Amygdala (tissue), 56 donors: ENCODE measurements around the gene CSF2RB.
"Not testable (repeated sequence)": the region's sequence is repeated elsewhere in the genome, so short reads cannot be mapped to it uniquely, and the experiment has no call there.

Experiments
- DNase-seq, 56 donors: peaks; one replicate each; lab custom pipeline; 2025; lab: John Stamatoyannopoulos, UW

CSF2RB gene

DNA sequence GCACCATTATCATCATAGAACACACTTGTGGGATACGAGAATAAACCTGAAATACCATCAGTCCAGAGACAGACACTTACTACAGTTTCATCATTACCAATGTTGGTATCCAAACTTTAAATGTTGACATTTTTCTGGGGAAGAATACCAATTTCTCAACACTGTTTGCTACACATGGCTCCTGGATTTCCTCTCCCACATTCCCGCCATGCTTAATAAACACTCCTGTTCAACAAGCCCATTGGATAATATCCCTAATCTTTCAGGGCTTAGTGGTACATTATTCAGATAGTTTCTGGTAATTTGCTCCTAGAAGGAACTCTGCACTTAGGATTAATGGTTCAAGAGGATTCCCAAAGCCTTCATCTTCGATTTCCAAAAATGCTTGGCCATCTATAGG lies 48.2 kb downstream of the CSF2RB start:
- DNase-seq: no peak

DNA sequence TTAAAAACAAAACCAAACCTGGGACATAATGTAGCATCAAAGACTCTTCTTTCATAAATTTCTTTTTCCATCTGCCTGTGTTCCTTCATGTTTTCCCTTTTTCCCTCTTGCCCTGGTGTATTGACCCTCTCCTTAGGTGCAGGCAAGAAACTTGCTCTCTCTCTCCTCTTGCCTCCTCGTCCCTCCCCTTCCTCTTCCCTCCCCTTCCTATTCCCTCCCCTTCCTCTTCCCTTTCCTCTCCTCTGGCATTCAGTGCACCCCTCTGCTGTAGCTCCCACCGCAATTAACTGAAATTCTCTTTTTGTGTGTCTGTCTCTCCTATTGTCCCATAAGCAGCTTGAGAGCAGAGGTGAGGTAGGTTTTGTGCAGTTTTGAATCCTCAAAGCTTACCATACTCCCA lies 49.9 kb downstream of the CSF2RB start:
- DNase-seq: no peak

DNA sequence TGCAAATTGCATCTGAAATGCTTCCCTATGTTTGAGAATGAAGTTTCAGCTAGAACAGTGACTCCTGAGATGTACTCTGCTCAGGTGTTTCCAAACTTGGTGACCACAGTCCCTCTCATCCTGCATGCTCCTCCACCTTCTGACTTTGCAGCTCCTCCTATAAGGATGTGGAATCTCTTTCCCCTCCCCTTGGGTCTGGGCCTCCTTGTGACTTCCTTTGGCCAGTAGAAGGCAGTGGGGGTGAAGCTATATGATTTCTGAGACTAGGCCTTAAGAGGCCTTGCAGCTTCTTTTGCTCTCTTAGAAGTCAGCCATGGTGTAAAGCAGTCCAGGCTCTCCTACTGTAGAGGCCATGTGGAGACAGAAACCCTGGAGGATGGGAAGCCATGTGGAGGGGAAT lies 50.7 kb downstream of the CSF2RB start:
- DNase-seq: no peak

DNA sequence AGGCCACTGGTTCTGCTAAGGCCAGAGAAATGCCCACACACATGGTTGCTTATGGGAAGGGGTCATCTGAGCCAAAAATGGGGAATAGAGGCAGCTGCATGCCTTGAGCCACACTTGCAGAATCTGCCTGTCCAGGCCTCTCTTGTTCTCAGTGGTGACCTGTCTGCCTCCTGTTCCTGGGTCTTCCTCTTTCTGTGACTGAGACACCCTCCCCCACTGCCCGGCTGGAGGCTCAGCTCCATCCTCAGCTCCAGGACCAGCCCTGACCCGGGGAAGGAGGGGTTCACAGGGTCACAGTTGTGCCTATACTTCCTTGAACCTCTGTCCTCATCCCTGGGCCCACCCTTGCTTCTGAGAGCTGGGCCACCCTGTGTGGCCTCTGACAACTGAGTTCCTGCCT lies 52.3 kb downstream of the CSF2RB start:
- DNase-seq: no peak

DNA sequence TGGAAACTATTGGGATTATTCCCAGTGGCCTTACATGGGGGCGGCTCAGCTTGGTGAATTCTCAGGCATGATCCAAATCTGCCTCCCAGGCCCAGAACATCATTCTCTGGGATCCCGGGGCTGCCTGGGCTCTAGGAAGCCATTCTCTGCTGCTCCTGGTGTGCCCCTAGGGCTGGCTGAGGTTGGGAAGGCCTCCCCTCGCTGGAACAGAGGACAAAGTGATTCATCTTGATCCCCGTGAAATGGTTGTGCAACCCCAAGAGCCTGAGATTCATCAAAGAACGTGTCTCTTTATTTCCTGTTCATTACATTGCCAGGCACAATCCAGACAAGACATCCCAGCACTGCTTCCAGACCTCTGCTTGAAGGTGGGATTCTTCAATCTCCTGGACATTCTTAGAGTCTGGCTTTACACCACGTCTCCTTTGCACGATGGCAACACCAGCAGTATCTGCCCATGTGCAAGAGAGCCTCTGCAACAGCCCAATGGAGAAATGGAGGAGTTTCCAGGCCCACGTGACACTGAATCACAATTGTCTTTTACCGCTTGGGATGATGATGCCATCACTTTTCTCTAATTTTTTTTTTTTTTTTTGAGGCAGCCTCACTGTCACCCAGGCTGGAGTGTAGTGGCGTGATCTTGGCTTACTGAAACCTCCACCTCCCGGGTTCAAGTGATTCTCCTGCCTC lies 53.6 kb downstream of the CSF2RB start:
- DNase-seq: no peak

GRCh38 chr22:36968249-36968964 lies 55.0 kb downstream of the CSF2RB start:
- DNase-seq: no peak

DNA sequence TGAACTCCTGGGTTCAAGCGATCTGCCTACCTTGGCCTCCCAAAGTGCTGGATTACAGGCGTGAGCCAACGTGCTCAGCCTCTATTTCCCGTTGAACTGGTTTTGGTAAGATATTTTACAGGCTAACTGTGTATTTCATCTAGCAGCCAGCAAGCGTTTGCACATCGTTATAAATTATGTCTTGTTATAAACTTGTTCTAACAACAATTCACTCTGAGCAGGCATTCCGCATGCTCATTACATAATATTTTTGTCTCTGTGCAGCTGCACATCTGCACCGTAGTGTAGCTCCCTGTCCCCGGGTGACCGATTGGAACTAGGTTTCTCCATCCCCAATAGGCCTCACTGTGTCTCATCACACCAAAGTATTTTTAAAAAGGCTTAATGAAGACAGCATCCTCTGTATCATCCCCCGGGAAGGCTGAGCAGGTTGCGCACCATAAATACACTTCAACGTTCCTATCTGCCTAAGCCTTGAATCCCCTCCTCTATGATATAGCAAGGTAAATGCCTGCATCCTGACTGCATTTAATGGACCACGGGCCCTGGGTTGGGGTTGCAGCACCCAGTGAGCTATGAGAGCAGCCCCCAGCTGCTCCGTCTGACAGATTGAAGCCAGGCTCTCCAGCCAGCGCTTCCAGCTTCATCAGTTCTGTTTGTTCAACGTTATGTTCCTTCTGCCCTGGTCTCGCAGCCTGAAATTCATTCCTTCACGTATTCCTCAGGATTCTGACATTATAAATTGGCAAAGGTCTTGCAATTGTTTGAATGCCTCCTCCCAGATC lies 58.1 kb downstream of the CSF2RB start:
- DNase-seq: peak in 1 of 56 donors; percentile 0

- no peak for DNase-seq
Measured at GRCh38 chr22:36976606-36977005, 63.2 kb downstream of the CSF2RB start.

DNA sequence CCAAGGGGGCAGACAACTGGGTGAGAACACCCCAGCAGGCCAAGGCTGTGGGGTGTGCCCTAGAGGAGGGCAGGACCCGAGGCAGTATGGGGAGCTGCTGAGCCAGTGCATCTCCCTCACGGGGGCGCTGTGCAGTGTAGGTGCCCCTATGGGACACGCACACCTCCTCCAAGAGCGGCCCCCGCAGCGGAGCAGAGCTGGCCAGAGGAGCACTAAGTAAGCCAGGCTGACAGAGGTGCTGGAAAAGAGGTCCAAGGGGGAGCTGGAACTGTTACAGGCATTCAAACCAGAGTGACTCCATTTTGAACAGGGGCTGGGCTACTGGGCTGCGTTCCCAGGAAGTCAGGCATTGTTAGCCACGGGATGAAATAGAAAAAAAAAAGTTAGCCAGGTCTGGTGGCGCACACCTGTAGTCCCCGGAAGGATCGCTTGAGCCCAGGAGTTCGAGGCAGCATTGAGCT lies 64.0 kb downstream of the CSF2RB start:
- peak in 26 of 56 donors; percentile 3 to 58 (median 16) for DNase-seq

DNA sequence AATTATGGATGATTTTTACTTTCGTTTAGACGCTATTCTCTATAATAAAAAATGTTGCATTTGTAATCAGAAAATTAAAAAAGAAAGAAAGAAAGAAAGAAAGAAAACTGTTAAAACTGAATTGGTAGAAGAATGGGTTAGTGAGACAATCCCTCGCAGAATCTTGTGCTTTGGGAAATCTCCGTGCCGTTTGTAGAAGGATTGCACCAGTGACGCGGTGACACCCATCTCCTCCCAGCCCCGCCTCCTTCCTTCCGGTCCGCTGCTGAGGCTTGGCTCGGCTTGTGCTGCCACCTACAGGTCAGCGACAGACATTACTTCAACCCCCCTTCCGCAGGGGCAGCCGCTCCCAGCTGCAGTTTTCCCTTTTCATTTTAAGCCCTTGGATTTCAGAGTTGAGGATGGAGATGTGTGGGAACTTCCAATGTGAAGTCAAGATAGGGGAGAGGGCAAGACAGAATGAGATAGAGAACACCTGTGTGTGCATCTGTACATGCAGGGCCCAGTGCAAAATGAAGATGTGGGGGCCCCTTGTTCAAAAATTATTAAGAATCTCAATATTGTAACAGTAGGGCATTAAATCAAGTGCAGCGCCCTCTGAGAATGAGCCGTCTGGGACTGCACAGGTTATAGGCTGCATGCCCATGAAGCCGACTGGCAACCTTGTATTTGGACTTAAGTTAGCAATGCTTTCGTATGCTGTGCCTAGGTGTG lies 64.7 kb downstream of the CSF2RB start:
- peak; percentile 10 to 90 (median 73) for DNase-seq

- no peak for DNase-seq
Measured at GRCh38 chr22:36979016-36979910, 65.8 kb downstream of the CSF2RB start.

- DNase-seq: peak in 2 of 56 donors; percentile 3 to 5
Measured at GRCh38 chr22:36981247-36981775, 67.9 kb downstream of the CSF2RB start.

GRCh38 chr22:36982136-36982535 lies 68.7 kb downstream of the CSF2RB start:
- no peak for DNase-seq

GRCh38 chr22:36985211-36985889 lies 71.9 kb downstream of the CSF2RB start:
- no peak for DNase-seq

GRCh38 chr22:36986242-36986821 lies 72.9 kb downstream of the CSF2RB start:
- no peak for DNase-seq

GRCh38 chr22:36988075-36988832 lies 74.8 kb downstream of the CSF2RB start:
- no peak for DNase-seq

- DNase-seq: not testable (repeated sequence)
Measured at GRCh38 chr22:36989012-36989411, 75.6 kb downstream of the CSF2RB start.
